B cell (primary cell): ENCODE measurements around the gene ERBIN.

Source experiments
- EZH2 ChIP-seq: IDR thresholded peaks from 2 replicates; pipeline ENCODE4 v1.6.1; 2012; ENCODE audit warnings: borderline replicate concordance, low read depth, mild to moderate bottlenecking, moderate library complexity, low read length; ENCODE audit not compliant: insufficient read depth, poor library complexity, severe bottlenecking
- TF ChIP-seq, protein P1 (sequence below): fragments of 200-600 bp; IDR thresholded peaks from one replicate; pipeline ENCODE4 v1.8.0; 2022; ENCODE audit warnings: antibody characterized with exemption, mild to moderate bottlenecking

DNA sequence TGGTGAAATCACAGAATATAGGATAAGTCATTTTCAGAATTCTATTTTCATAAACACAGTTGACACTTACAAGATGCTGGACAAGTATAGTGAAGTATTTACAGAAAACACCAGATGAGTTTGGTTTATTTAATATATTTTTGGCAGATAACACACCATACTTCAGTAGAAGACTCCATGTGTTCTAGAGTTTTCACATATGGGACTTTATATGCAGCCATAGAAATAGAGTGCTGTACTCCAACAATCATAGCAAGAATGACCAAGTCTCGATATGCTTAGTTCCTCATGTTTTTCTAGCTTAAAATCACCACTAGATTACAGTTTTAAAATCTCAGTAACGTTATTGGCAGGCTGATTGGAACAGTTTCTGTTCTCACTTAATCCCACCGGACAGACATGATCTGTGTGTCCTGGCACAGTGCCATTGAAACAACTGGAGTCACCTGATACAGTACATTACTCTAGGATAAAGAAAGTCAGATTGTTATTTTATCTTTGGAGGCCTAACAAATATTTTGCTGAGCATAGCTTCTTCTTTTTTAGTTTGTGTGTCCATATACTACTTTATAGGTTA, 45.8 kb upstream of the ERBIN start:
- TF ChIP-seq, protein P1, sequence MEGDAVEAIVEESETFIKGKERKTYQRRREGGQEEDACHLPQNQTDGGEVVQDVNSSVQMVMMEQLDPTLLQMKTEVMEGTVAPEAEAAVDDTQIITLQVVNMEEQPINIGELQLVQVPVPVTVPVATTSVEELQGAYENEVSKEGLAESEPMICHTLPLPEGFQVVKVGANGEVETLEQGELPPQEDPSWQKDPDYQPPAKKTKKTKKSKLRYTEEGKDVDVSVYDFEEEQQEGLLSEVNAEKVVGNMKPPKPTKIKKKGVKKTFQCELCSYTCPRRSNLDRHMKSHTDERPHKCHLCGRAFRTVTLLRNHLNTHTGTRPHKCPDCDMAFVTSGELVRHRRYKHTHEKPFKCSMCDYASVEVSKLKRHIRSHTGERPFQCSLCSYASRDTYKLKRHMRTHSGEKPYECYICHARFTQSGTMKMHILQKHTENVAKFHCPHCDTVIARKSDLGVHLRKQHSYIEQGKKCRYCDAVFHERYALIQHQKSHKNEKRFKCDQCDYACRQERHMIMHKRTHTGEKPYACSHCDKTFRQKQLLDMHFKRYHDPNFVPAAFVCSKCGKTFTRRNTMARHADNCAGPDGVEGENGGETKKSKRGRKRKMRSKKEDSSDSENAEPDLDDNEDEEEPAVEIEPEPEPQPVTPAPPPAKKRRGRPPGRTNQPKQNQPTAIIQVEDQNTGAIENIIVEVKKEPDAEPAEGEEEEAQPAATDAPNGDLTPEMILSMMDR = no peak
- TF ChIP-seq EZH2 = no peak
